ENCODE measurements around the gene VPS41.

- TF ChIP-seq POLR2A (IDR thresholded peaks at IDR 0.05) = no peak
- no peak for TF ChIP-seq CTCF (IDR thresholded peaks at IDR 0.05)
Observed at GRCh38 chr7:38728145-38728544, 180.8 kb downstream of the VPS41 start.
